KMS-11 (cell line): Measurements from ENCODE around the gene MORC2.

Experiments used
- H2AFZ ChIP-seq: fragments of 200-600 bp; sonication (generic); 2 replicates; pipeline ENCODE4 v1.6.1; 2016; ENCODE audit warnings: antibody characterized with exemption, mixed run types, low read depth
- H3K27ac ChIP-seq: fragments of 200-600 bp; sonication (generic); 2 replicates; pipeline ENCODE4 v1.6.1; 2016; ENCODE audit warnings: mild to moderate bottlenecking, mixed run types
- H3K27me3 ChIP-seq: fragments of 200-600 bp; sonication (generic); 2 replicates; pipeline ENCODE4 v1.6.1; 2017; ENCODE audit warnings: mild to moderate bottlenecking, low read depth, mixed run types, moderate library complexity; ENCODE audit not compliant: insufficient read depth
- H3K36me3 ChIP-seq: fragments of 200-600 bp; sonication (generic); 2 replicates; pipeline ENCODE4 v1.6.1; 2017; ENCODE audit warnings: mild to moderate bottlenecking, mixed run types; ENCODE audit not compliant: insufficient read depth
- H3K4me1 ChIP-seq: fragments of 200-600 bp; sonication (generic); 2 replicates; pipeline ENCODE4 v1.6.1; 2016; ENCODE audit warnings: mild to moderate bottlenecking, low read depth, mixed run types; ENCODE audit not compliant: poor library complexity, severe bottlenecking
- H3K4me2 ChIP-seq: fragments of 200-600 bp; sonication (generic); 2 replicates; pipeline ENCODE4 v1.7.0; 2016; ENCODE audit warnings: mild to moderate bottlenecking, mixed run types
- H3K4me3 ChIP-seq: fragments of 200-600 bp; sonication (generic); IDR thresholded peaks from 2 replicates; pipeline ENCODE4 v1.6.1; 2017; ENCODE audit warnings: low read depth, low read length, mixed read lengths; ENCODE audit not compliant: insufficient read depth
- H3K79me2 ChIP-seq: fragments of 200-600 bp; sonication (generic); 2 replicates; pipeline ENCODE4 v1.6.1; 2016; ENCODE audit warnings: low read depth, mixed run types; ENCODE audit not compliant: insufficient read depth
- H3K9ac ChIP-seq: fragments of 200-600 bp; sonication (generic); 2 replicates; pipeline ENCODE4 v1.6.1; 2016; ENCODE audit warnings: mild to moderate bottlenecking, mixed run types
- H4K20me1 ChIP-seq: fragments of 200-600 bp; sonication (generic); 2 replicates; pipeline ENCODE4 v1.6.1; 2016; ENCODE audit warnings: mild to moderate bottlenecking, mixed run types; ENCODE audit not compliant: insufficient read depth
- TF ChIP-seq, protein P1 (sequence below): fragments of 200-600 bp; sonication (generic); conservative IDR thresholded peaks from 2 replicates; pipeline ENCODE4 v1.6.1; 2017; ENCODE audit warnings: low read depth, mild to moderate bottlenecking, antibody characterized with exemption, low read length, moderate library complexity, mixed read lengths

Gene MORC2

GRCh38 chr22:30881361-30882183, 87.0 kb downstream of the MORC2 start:
- H3K9ac ChIP-seq: no peak overlapping the region
- H3K79me2 ChIP-seq: no peaks in the 10 kb centered on the region
- H3K27me3 ChIP-seq: no peaks in the 10 kb centered on the region
- H2AFZ ChIP-seq: no peak overlapping the region
- no peak overlapping the region for H3K4me2 ChIP-seq
- TF ChIP-seq, protein P1, sequence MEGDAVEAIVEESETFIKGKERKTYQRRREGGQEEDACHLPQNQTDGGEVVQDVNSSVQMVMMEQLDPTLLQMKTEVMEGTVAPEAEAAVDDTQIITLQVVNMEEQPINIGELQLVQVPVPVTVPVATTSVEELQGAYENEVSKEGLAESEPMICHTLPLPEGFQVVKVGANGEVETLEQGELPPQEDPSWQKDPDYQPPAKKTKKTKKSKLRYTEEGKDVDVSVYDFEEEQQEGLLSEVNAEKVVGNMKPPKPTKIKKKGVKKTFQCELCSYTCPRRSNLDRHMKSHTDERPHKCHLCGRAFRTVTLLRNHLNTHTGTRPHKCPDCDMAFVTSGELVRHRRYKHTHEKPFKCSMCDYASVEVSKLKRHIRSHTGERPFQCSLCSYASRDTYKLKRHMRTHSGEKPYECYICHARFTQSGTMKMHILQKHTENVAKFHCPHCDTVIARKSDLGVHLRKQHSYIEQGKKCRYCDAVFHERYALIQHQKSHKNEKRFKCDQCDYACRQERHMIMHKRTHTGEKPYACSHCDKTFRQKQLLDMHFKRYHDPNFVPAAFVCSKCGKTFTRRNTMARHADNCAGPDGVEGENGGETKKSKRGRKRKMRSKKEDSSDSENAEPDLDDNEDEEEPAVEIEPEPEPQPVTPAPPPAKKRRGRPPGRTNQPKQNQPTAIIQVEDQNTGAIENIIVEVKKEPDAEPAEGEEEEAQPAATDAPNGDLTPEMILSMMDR: no peak
- H3K4me1 ChIP-seq: no peaks in the 10 kb centered on the region
- H3K27ac ChIP-seq: no peak overlapping the region
- H4K20me1 ChIP-seq: no peaks in the 10 kb centered on the region
- no peaks in the 10 kb centered on the region for H3K36me3 ChIP-seq
- H3K4me3 ChIP-seq: no peak overlapping the region

DNA sequence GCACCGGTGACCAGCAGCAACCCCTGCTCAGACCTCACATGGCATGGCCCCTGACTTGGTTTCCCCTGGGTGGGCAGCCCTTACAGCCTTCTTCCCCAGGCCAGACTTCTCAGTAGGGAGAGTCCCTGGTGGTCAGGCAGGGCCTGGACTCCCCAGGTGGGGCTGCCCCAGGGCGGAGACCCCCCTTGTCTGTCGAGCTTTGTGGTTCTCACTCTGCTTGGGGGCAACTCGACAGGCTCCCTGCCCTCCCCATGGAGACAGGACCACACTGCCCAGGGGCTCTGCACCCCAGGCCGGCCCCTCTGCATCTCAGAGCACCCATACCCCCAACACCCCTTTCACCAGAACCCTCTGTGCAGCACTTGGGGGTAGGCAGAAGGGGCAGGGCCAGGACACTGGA, 87.7 kb downstream of the MORC2 start:
- Histone ChIP-seq H3K9ac (no peak overlapping the region), H3K79me2 (no peaks in the 10 kb centered on the region), H3K4me1 (no peaks in the 10 kb centered on the region), H4K20me1 (no peaks in the 10 kb centered on the region), H3K4me3 (no peak overlapping the region), H3K27ac (no peak overlapping the region), H3K36me3 (no peaks in the 10 kb centered on the region), H2AFZ (no peak overlapping the region), H3K27me3 (no peaks in the 10 kb centered on the region), H3K4me2 (no peak overlapping the region)
- TF ChIP-seq, protein P1: no peak

DNA sequence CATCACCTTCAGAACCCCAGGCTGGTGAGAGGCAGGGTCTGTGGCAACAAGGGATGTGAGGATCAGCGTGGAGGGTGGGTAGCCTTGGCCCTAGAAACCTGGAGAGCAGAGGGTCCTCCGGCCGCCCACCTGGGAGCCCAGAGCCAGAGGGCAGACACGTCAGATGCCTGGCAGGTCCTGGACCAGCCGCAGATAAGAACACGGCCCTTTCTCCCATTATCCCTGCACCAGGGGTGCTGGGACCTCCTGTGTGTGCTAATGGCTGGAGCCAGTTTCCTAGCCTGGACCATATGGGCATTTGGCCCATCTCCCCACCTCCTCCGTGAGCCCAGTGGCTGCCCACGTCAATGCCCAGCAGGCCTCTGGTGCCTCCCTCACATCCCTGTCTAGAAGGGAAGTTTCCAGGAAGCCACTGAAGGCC, 88.4 kb downstream of the MORC2 start:
- H3K4me3 ChIP-seq: no peak overlapping the region
- H3K4me2 ChIP-seq: no peak overlapping the region
- no peaks in the 10 kb centered on the region for H4K20me1 ChIP-seq
- no peaks in the 10 kb centered on the region for H3K27me3 ChIP-seq
- H3K79me2 ChIP-seq: no peaks in the 10 kb centered on the region
- TF ChIP-seq, protein P1: no peak
- no peak overlapping the region for H2AFZ ChIP-seq
- no peak overlapping the region for H3K9ac ChIP-seq
- H3K27ac ChIP-seq: no peak overlapping the region
- H3K36me3 ChIP-seq: no peaks in the 10 kb centered on the region
- no peaks in the 10 kb centered on the region for H3K4me1 ChIP-seq

DNA sequence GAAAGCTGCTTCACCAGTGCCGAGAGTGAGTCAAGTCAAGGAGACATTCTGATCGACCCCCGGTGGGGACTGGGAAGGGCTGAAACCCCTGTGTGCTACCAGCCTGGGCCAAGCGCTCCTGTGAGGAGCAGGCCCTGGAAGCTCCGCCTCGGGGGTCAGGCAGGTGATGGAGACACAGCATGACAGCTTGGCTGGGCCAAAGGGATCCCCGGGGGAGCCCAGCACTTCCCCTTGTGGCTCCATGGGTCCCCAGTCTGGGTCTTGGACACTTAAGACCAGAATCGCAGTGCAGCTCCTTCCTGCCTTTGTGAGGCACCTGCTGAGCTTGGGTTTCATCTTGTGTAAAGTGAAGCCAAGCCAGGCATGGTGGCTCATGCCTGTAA, 89.2 kb downstream of the MORC2 start:
- H3K79me2 ChIP-seq: no peaks in the 10 kb centered on the region
- no peak overlapping the region for H2AFZ ChIP-seq
- no peaks in the 10 kb centered on the region for H4K20me1 ChIP-seq
- TF ChIP-seq, protein P1: no peak
- H3K4me2 ChIP-seq: no peak overlapping the region
- no peaks in the 10 kb centered on the region for H3K36me3 ChIP-seq
- no peaks in the 10 kb centered on the region for H3K4me1 ChIP-seq
- no peak overlapping the region for H3K9ac ChIP-seq
- H3K27me3 ChIP-seq: no peaks in the 10 kb centered on the region
- no peak overlapping the region for H3K4me3 ChIP-seq
- H3K27ac ChIP-seq: no peak overlapping the region
